ENCODE results near the gene FBXO5. TPM values are rescaled to one million over a fixed set of nuclear protein-coding genes. Genes with fewer than 3 reads are reported as not detected.
"Not testable (repeated sequence)": the region's sequence is repeated elsewhere in the genome, so short reads cannot be mapped to it uniquely, and the experiment has no call there.

Gene FBXO5
- total RNA-seq, 1 experiment from 2014 or later: 47.4 TPM

DNA sequence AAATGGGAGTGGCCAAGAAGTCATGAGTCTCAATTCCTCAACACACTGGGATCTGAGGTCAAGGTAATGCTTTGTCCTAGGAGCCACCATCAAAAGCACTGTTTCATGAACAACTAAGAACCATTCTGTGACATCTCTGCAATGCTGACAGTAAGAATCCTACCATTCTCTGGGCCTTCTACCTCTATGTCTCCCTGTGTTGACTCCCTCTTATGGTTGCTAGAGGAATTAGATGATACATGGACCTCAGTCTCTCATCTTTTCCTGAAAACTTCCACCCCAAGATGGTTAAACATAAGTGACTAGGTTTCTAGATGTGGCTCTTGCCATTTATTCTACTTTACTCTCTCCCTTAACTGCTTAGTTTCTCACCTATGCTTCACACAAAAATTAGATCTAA lies 10.6 kb upstream of the FBXO5 start (continued):
- TF ChIP-seq, protein P1, sequence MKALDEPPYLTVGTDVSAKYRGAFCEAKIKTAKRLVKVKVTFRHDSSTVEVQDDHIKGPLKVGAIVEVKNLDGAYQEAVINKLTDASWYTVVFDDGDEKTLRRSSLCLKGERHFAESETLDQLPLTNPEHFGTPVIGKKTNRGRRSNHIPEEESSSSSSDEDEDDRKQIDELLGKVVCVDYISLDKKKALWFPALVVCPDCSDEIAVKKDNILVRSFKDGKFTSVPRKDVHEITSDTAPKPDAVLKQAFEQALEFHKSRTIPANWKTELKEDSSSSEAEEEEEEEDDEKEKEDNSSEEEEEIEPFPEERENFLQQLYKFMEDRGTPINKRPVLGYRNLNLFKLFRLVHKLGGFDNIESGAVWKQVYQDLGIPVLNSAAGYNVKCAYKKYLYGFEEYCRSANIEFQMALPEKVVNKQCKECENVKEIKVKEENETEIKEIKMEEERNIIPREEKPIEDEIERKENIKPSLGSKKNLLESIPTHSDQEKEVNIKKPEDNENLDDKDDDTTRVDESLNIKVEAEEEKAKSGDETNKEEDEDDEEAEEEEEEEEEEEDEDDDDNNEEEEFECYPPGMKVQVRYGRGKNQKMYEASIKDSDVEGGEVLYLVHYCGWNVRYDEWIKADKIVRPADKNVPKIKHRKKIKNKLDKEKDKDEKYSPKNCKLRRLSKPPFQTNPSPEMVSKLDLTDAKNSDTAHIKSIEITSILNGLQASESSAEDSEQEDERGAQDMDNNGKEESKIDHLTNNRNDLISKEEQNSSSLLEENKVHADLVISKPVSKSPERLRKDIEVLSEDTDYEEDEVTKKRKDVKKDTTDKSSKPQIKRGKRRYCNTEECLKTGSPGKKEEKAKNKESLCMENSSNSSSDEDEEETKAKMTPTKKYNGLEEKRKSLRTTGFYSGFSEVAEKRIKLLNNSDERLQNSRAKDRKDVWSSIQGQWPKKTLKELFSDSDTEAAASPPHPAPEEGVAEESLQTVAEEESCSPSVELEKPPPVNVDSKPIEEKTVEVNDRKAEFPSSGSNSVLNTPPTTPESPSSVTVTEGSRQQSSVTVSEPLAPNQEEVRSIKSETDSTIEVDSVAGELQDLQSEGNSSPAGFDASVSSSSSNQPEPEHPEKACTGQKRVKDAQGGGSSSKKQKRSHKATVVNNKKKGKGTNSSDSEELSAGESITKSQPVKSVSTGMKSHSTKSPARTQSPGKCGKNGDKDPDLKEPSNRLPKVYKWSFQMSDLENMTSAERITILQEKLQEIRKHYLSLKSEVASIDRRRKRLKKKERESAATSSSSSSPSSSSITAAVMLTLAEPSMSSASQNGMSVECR (CRISPR knock-in tag; IDR thresholded peaks at IDR 0.05; ENCODE audit: borderline replicate concordance): no peak
- no peak for TF ChIP-seq USF1 (CRISPR knock-in tag; IDR thresholded peaks at IDR 0.05)
- no peak for TF ChIP-seq MYBL2 (CRISPR knock-in tag; IDR thresholded peaks at IDR 0.05)
- no peak for TF ChIP-seq ZNF425 (CRISPR knock-in tag; conservative IDR thresholded peaks at IDR 0.05)
- no peak for TF ChIP-seq GABPB1 (CRISPR knock-in tag; IDR thresholded peaks at IDR 0.05)
- no peak for TF ChIP-seq RELA (CRISPR knock-in tag; IDR thresholded peaks at IDR 0.05; ENCODE audit: borderline replicate concordance)
- TF ChIP-seq ZMAT4 (CRISPR knock-in tag; IDR thresholded peaks at IDR 0.05): no peak
- TF ChIP-seq ATF6 (CRISPR knock-in tag; IDR thresholded peaks at IDR 0.05): no peak

DNA sequence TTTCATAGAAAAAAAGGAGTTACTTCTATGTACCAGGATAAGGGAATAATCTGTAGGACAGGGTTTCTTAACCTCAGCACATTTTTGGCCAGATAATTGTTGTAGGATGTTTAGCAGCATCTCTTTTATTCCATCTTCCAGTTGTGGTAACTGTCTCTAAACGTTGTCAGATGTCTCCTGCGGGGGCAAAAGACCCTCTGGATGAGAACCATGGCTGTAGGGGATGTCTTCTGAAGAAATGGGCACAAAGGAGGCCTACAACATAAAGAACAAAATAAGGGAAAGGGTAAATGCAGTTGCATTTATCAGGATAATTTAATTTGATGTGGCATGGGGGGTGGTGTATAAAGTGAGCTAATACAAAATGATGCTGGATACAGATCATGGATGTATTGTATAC lies 4.1 kb upstream of the FBXO5 start:
- no peak overlapping the region for H3K4me3 Mint-ChIP-seq
- H3K9me3 Mint-ChIP-seq: no peaks in the 10 kb centered on the region
- H3K4me1 Mint-ChIP-seq: peaks cover 13% of the 10 kb centered on the region
- H3K36me3 Mint-ChIP-seq: peaks cover 22% of the 10 kb centered on the region
- no peak overlapping the region for H3K27ac Mint-ChIP-seq
- no peak for ATAC-seq
- no peaks in the 10 kb centered on the region for H3K27me3 Mint-ChIP-seq (ENCODE audit: low read depth)
- CTCF ChIA-PET: no interaction called here
- TF ChIP-seq NR3C1 (CRISPR knock-in tag; conservative IDR thresholded peaks at IDR 0.05; ENCODE audit: low read depth): no peak
- peak; percentile 62; the same call in 1 of the 2 replicates for TF ChIP-seq ZNF317 (CRISPR knock-in tag; IDR thresholded peaks at IDR 0.05; ENCODE audit: borderline replicate concordance, low read depth)
- no peak for DNase-seq (ENCODE audit: low spot score)
- POLR2A ChIA-PET: interaction anchor here (0.6 kb wide), 1 partner anchor 1747 kb away, joined by 6 read pairs; the partner anchor contains the start of gene AKAP12

DNA sequence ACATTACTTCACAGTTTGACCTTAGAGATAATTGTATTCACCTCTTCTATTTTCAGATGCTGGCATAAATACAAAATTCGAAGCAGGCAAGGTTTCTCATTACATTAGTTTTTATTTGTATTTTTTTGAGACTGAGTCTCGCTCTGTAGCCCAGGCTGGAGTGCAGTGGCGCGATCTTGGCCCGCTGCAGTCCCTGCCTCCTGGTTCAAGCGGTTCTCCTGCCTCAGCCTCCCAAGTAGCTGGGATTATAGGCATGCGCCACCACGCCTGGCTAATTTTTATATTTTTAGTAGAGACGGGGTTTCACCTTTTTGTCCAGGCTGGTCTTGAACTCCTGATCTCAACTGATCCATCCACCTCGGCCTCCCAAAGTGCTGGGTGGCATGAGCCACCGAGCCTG lies 2.5 kb upstream of the FBXO5 start:
- DNase-seq (ENCODE audit: low spot score); CTCF ChIA-PET; H3K9me3 Mint-ChIP-seq; ATAC-seq; H3K27me3 Mint-ChIP-seq (ENCODE audit: low read depth); POLR2A ChIA-PET: not testable (repeated sequence)
- Mint-ChIP-seq H3K4me1 (peaks cover 22% of the 10 kb centered on the region), H3K27ac (peak overlapping the region; percentile 32; the same call in 1 of the 2 replicates), H3K4me3 (peak overlapping the region; percentile 96), H3K36me3 (peaks cover 23% of the 10 kb centered on the region)

Data from WTC11 (cell line).